Measurements from ENCODE around the gene LYL1. TPM values are rescaled to one million over a fixed set of nuclear protein-coding genes. Genes with fewer than 3 reads are reported as not detected.

Gene LYL1
- total and polyA plus RNA-seq, 2 donors from 2014 or later = 8.5 to 13.8 TPM

DNA sequence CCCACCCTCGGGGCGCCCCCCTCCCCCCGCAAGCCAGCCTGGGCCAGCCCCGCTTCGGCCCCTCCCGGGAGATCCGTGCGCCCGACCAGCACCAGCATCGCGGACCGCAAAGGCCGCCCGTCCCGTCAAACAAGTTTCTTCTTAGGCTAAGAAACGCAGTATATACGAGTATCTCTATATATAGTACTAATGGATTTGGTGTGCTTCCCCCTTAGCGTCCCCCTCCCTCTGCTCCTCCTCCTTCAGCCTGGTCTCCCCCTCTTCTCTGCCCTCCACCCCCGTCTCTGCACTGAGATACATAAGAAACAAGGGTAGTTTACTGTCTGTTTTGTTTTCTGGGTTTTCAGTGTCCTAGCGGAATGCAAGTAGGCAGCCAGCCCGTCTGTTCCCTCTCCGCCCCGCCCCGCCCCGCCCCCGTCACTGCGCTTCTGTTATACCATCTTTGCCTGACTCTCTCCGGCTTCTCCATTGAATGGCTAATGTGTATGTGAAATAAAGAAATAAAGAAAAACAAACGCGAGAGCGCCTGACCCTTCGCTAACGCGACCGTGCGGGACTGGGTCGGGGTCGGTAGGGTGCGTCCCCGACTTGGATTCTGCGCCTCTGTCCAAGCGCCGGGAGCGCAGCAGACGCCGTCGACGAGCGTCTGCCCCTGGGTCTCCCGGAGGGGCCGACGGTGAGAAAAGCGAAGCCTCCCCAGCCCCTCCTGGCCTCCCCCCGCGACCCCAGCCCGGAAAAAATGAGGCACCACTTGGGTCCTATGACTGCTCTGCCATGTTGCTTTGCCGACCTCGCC is 4.2 kb downstream of the LYL1 start:
- H3K27me3 ChIP-seq (ENCODE audit: control insufficient read depth, insufficient read depth, low read length) = peaks cover 15% of the 10 kb centered on the region
- no peak overlapping the region for H3K9ac ChIP-seq (ENCODE audit: low read length in 3 of 3)
- no peak for FAIRE-seq
- no peak overlapping the region for H3K4me3 ChIP-seq (ENCODE audit: low read length in 3 of 3)
- DNase-seq = peak in 2 of 5 donors; percentile 58 to 65
- intact Hi-C loops (cut with DNase I) = loop anchor here (5.0 kb wide), 1 partner anchor 121 kb away; no protein-coding TSS in a partner anchor
- peaks cover 0 to 33% (median 7%) of the 10 kb centered on the region in 3 donors for H3K4me1 ChIP-seq (ENCODE audit: control insufficient read depth in 2 of 3, insufficient read depth in 2 of 3, low read depth in 1 of 3, low read length in 3 of 3)
- no peaks in the 10 kb centered on the region for H3K9me3 ChIP-seq (ENCODE audit: control insufficient read depth in 2 of 3, insufficient read depth in 1 of 3, low read length in 3 of 3)
- no peaks in the 10 kb centered on the region for H3K36me3 ChIP-seq (ENCODE audit: control insufficient read depth in 2 of 3, insufficient read depth in 3 of 3, low read length in 3 of 3)
- TF ChIP-seq, protein P1, sequence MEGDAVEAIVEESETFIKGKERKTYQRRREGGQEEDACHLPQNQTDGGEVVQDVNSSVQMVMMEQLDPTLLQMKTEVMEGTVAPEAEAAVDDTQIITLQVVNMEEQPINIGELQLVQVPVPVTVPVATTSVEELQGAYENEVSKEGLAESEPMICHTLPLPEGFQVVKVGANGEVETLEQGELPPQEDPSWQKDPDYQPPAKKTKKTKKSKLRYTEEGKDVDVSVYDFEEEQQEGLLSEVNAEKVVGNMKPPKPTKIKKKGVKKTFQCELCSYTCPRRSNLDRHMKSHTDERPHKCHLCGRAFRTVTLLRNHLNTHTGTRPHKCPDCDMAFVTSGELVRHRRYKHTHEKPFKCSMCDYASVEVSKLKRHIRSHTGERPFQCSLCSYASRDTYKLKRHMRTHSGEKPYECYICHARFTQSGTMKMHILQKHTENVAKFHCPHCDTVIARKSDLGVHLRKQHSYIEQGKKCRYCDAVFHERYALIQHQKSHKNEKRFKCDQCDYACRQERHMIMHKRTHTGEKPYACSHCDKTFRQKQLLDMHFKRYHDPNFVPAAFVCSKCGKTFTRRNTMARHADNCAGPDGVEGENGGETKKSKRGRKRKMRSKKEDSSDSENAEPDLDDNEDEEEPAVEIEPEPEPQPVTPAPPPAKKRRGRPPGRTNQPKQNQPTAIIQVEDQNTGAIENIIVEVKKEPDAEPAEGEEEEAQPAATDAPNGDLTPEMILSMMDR (IDR thresholded peaks at IDR 0.05; ENCODE audit: borderline replicate concordance, extremely low read depth, insufficient read depth) = no peak
- H3K27ac ChIP-seq (ENCODE audit: low read depth in 2 of 2, low read length in 2 of 2) = peak overlapping the region; percentile 4 to 89

- H3K9ac ChIP-seq (ENCODE audit: low read length in 3 of 3) = no peak overlapping the region
- no peak for FAIRE-seq
- no peaks in the 10 kb centered on the region for H3K36me3 ChIP-seq (ENCODE audit: control insufficient read depth in 2 of 3, insufficient read depth in 3 of 3, low read length in 3 of 3)
- peaks cover 15% of the 10 kb centered on the region for H3K27me3 ChIP-seq (ENCODE audit: control insufficient read depth, insufficient read depth, low read length)
- H3K4me1 ChIP-seq (ENCODE audit: control insufficient read depth in 2 of 3, insufficient read depth in 2 of 3, low read depth in 1 of 3, low read length in 3 of 3) = peaks cover 0 to 28% (median 10%) of the 10 kb centered on the region in 3 donors
- no peaks in the 10 kb centered on the region for H3K9me3 ChIP-seq (ENCODE audit: control insufficient read depth in 2 of 3, insufficient read depth in 1 of 3, low read length in 3 of 3)
- intact Hi-C loops (cut with DNase I) = loop anchor here (5.0 kb wide), 1 partner anchor 120 kb away; no protein-coding TSS in a partner anchor
- H3K4me3 ChIP-seq (ENCODE audit: low read length in 3 of 3) = no peak overlapping the region
- peak in 2 of 5 donors; percentile 69 to 87 for DNase-seq
- TF ChIP-seq, protein P1 (IDR thresholded peaks at IDR 0.05; ENCODE audit: borderline replicate concordance, extremely low read depth, insufficient read depth) = no peak
- H3K27ac ChIP-seq (ENCODE audit: low read depth in 2 of 2, low read length in 2 of 2) = peak overlapping the region in 1 of 2 donors; percentile 37
Measured at GRCh38 chr19:13097463-13098258, 5.0 kb downstream of the LYL1 start.

DNA sequence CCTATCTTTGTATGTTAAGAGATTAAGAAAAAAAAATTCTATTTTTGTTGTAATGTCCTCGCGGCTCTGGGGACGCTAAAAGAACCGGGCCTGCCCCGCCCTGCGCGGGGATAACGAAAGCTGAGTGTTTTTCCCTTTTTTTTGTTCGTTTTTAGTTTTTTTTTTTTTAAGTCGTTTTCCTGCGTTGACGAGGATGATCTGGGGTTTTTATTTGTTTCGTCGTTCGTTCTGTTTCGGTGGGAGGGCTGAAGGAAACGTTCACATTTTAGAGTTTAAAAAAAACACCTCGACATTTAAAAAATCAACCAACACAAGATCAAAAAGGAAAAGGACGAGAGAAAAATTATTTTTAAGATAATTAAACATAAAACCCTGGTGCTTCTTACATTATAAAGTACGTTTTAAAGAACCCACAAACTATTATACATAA is 5.6 kb downstream of the LYL1 start:
- intact Hi-C loops (cut with DNase I) = loop anchor here (5.0 kb wide), 1 partner anchor 120 kb away; no protein-coding TSS in a partner anchor
- Histone ChIP-seq H3K4me1 (ENCODE audit: control insufficient read depth in 2 of 3, insufficient read depth in 2 of 3, low read depth in 1 of 3, low read length in 3 of 3) (peaks cover 0 to 29% (median 10%) of the 10 kb centered on the region in 3 donors), H3K9ac (ENCODE audit: low read length in 3 of 3) (no peak overlapping the region), H3K27me3 (ENCODE audit: control insufficient read depth, insufficient read depth, low read length) (peaks cover 15% of the 10 kb centered on the region), H3K27ac (ENCODE audit: low read depth in 2 of 2, low read length in 2 of 2) (no peak overlapping the region), H3K4me3 (ENCODE audit: low read length in 3 of 3) (no peak overlapping the region), H3K9me3 (ENCODE audit: control insufficient read depth in 2 of 3, insufficient read depth in 1 of 3, low read length in 3 of 3) (no peaks in the 10 kb centered on the region), H3K36me3 (ENCODE audit: control insufficient read depth in 2 of 3, insufficient read depth in 3 of 3, low read length in 3 of 3) (no peaks in the 10 kb centered on the region)
- DNase-seq = no peak
- TF ChIP-seq, protein P1 (IDR thresholded peaks at IDR 0.05; ENCODE audit: borderline replicate concordance, extremely low read depth, insufficient read depth) = no peak
- FAIRE-seq = no peak

All from kidney (tissue), 14 donors.